Suprapubic skin (tissue), 4 donors: Measurements from ENCODE around the gene PCDH8. TPM values are rescaled to one million over a fixed set of nuclear protein-coding genes. Genes with fewer than 3 reads are reported as not detected.
A peak's percentile ranks its signal among the peaks of the same experiment; 100 is the strongest.

ENCODE experiments used
- DNase-seq, 2 donors: peaks; one replicate each; pipeline ENCODE4 v3.0.0-alpha.2; 2019; ENCODE audit warnings: low spot score in 2 of 2
- H3K27ac ChIP-seq: fragments of 200-600 bp; sonication (generic); one replicate; pipeline ENCODE4 v1.5.1; 2019
- H3K27me3 ChIP-seq: fragments of 200-600 bp; sonication (generic); one replicate; pipeline ENCODE4 v1.5.1; 2019
- H3K36me3 ChIP-seq: fragments of 200-600 bp; sonication (generic); one replicate; pipeline ENCODE4 v1.5.1; 2019
- H3K4me1 ChIP-seq: fragments of 200-600 bp; sonication (generic); one replicate; pipeline ENCODE4 v1.5.1; 2019
- H3K4me3 ChIP-seq: fragments of 200-600 bp; sonication (generic); one replicate; pipeline ENCODE4 v1.5.1; 2019; ENCODE audit warnings: mild to moderate bottlenecking
- H3K9me3 ChIP-seq: fragments of 200-600 bp; sonication (generic); one replicate; pipeline ENCODE4 v1.5.1; 2019
- CTCF ChIP-seq, 2 donors: fragments of 200-600 bp in 1 of 2; fragments of 450-650 bp in 1 of 2; sonication (generic) in 1 of 2; IDR thresholded peaks; one replicate each; pipeline ENCODE4 v1.5.1; 2016 to 2019; ENCODE audit warnings: antibody characterized with exemption in 2 of 2, mild to moderate bottlenecking in 1 of 2, moderate library complexity in 1 of 2
- EP300 ChIP-seq: sonication (generic); formaldehyde crosslinking; IDR thresholded peaks from one replicate; pipeline ENCODE4 v1.6.1; 2017; ENCODE audit warnings: antibody characterized with exemption
- POLR2A ChIP-seq, 2 donors: fragments of 450-650 bp; IDR thresholded peaks; one replicate each; pipeline ENCODE4 v1.6.1; 2017; ENCODE audit warnings: antibody characterized with exemption in 2 of 2, mild to moderate bottlenecking in 2 of 2, moderate library complexity in 2 of 2
- POLR2AphosphoS5 ChIP-seq, 3 donors: sonication (generic); formaldehyde crosslinking; IDR thresholded peaks; one replicate each; pipeline ENCODE4 v1.6.1; 2017; ENCODE audit warnings: antibody characterized with exemption in 3 of 3
- WGBS: methylation state at CpG from one replicate; pipeline ENCODE4 v1.1.5; 2018; 5-methylcytosine and 5-hydroxymethylcytosine counted together
- total RNA-seq, 4 donors: library from RNA; depleted of rRNA; stranded (reverse); fragments of >200 nt; gene quantifications; one replicate each; pipeline ENCODE4 v1.1.0, GENCODE V29; 2016

PCDH8 gene
- total RNA-seq, 4 donors from 2014 or later: 0.30 to 1.3 (median 0.55) TPM; not detected in 1

GRCh38 chr13:52850396-52851136 lies 2.1 kb upstream of the PCDH8 start:
- Histone ChIP-seq H3K27ac (peak overlapping the region; percentile 43), H3K4me1 (peaks cover 47% of the 10 kb centered on the region), H3K4me3 (peak overlapping the region; percentile 81), H3K27me3 (peaks cover 53% of the 10 kb centered on the region), H3K36me3 (no peaks in the 10 kb centered on the region), H3K9me3 (no peaks in the 10 kb centered on the region)
- WGBS: 1% methylated on average over 37 of the region's 47 CpGs
- no peak for DNase-seq
- no peak for TF ChIP-seq EP300
- TF ChIP-seq CTCF (IDR thresholded peaks at IDR 0.05): no peak
- no peak for TF ChIP-seq POLR2A (IDR thresholded peaks at IDR 0.05)
- no peak for TF ChIP-seq POLR2AphosphoS5 (IDR thresholded peaks at IDR 0.05)

GRCh38 chr13:52850072-52850395 lies 1.6 kb upstream of the PCDH8 start:
- no peak for DNase-seq
- no peak for TF ChIP-seq EP300
- no peak for TF ChIP-seq POLR2AphosphoS5 (IDR thresholded peaks at IDR 0.05)
- no peak for TF ChIP-seq CTCF (IDR thresholded peaks at IDR 0.05)
- no peak for TF ChIP-seq POLR2A (IDR thresholded peaks at IDR 0.05)
- H3K36me3 ChIP-seq: no peaks in the 10 kb centered on the region
- WGBS: 6% methylated on average over 5 of the region's 5 CpGs
- no peaks in the 10 kb centered on the region for H3K9me3 ChIP-seq
- no peak overlapping the region for H3K27ac ChIP-seq
- no peak overlapping the region for H3K4me3 ChIP-seq
- H3K27me3 ChIP-seq: peaks cover 57% of the 10 kb centered on the region
- H3K4me1 ChIP-seq: peaks cover 51% of the 10 kb centered on the region

GRCh38 chr13:52849291-52850071 lies 1.0 kb upstream of the PCDH8 start:
- peaks cover 62% of the 10 kb centered on the region for H3K27me3 ChIP-seq
- H3K4me1 ChIP-seq: peaks cover 51% of the 10 kb centered on the region
- no peaks in the 10 kb centered on the region for H3K9me3 ChIP-seq
- H3K27ac ChIP-seq: no peak overlapping the region
- H3K36me3 ChIP-seq: no peaks in the 10 kb centered on the region
- H3K4me3 ChIP-seq: no peak overlapping the region
- DNase-seq: no peak
- no peak for TF ChIP-seq CTCF (IDR thresholded peaks at IDR 0.05)
- TF ChIP-seq POLR2A (IDR thresholded peaks at IDR 0.05): no peak
- TF ChIP-seq POLR2AphosphoS5 (IDR thresholded peaks at IDR 0.05): no peak
- no peak for TF ChIP-seq EP300
- WGBS: 9% methylated on average over 24 of the region's 24 CpGs

GRCh38 chr13:52847682-52848432 lies 583 bp downstream of the PCDH8 start:
- Histone ChIP-seq H3K27me3 (peaks cover 78% of the 10 kb centered on the region), H3K4me3 (no peak overlapping the region), H3K4me1 (peaks cover 51% of the 10 kb centered on the region), H3K9me3 (no peaks in the 10 kb centered on the region), H3K36me3 (no peaks in the 10 kb centered on the region), H3K27ac (no peak overlapping the region)
- no peak for TF ChIP-seq POLR2A (IDR thresholded peaks at IDR 0.05)
- no peak for TF ChIP-seq EP300
- no peak for TF ChIP-seq POLR2AphosphoS5 (IDR thresholded peaks at IDR 0.05)
- TF ChIP-seq CTCF (IDR thresholded peaks at IDR 0.05): no peak
- 19% methylated on average over 17 of the region's 75 CpGs for WGBS
- DNase-seq: no peak

GRCh38 chr13:52847322-52847681 lies 1.1 kb downstream of the PCDH8 start:
- Histone ChIP-seq H3K4me3 (peak overlapping the region; percentile 40), H3K27ac (no peak overlapping the region), H3K4me1 (peaks cover 51% of the 10 kb centered on the region), H3K27me3 (peaks cover 83% of the 10 kb centered on the region), H3K9me3 (no peaks in the 10 kb centered on the region), H3K36me3 (no peaks in the 10 kb centered on the region)
- no peak for TF ChIP-seq CTCF (IDR thresholded peaks at IDR 0.05)
- TF ChIP-seq POLR2AphosphoS5 (IDR thresholded peaks at IDR 0.05): no peak
- TF ChIP-seq EP300: no peak
- no peak for TF ChIP-seq POLR2A (IDR thresholded peaks at IDR 0.05)
- no CpG with 5 or more reads among the region's 51 CpGs for WGBS
- no peak for DNase-seq
